Stimulated activated CD4-positive, alpha-beta T cell treated with anti-CD3 and anti-CD28 coated beads, Interleukin-12 subunit alpha, Interleukin-12 subunit beta, amount 100 ng/mL, for 48 hours (primary cell): ENCODE results near the gene PELI2.

ENCODE experiments used
- DNase-seq, 3 donors: peaks; one replicate each; pipeline ENCODE4 v3.0.0-alpha.2; 2020; ENCODE audit warnings: low read depth in 2 of 3, low spot score in 1 of 3

PELI2 gene

DNA sequence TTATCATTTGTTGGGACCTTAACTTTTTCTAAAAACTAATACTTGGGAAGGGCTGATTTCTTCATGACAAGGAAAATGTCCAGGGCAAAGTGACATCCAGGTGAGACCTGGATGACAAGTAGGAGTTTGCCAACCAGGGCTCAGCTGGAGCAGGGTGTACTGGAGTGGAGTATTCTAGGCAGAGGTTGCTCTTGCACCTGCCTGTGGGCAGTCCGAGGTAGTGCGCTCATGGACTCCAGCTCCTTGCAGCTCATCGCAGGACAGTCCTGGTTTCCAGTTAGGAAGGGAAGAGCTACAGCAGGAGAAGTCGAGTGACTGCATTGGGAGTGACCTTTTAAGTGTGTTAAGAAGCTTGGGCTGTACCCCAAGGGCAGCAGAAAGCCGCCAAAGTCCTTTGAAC lies 175.9 kb downstream of the PELI2 start:
- no peak for DNase-seq

DNA sequence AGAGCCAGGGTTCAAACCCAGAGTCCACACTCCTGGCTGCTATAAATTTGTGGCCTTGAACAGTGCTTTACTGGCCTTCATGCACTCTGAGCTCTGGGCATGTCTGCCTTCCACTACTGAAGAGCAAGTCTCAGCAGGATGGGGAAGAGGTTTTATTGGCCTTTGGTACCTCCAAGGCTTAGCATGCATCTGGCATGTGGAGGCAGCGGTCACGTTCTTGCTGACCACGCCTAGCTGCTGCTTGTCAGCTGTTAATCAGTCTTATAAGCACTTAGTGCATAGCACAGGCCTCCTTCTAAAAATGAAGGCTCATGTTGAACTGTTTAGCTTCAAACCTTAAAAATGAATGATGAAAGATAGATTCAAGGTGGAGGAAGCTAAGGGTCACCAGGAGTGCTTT lies 177.5 kb downstream of the PELI2 start:
- DNase-seq = no peak

DNA sequence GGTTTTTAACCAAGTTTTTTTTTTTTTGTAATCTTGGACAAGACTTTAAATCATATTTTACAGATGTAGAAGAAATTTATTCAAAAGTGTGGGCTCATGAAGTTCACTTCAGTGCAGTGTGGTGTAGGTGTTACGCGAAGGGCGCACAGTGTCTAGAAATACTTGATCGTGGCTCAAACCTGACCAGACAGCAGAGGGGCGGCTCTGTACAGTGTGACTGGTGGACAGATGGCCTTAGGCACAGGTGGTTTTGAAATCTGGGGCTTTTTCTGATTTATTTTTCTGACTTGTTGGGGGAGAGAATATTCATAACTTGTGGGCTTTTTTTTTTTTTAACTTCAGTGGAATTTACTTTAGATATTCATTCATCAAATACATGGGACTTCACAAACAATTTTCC lies 179.2 kb downstream of the PELI2 start:
- no peak for DNase-seq

DNA sequence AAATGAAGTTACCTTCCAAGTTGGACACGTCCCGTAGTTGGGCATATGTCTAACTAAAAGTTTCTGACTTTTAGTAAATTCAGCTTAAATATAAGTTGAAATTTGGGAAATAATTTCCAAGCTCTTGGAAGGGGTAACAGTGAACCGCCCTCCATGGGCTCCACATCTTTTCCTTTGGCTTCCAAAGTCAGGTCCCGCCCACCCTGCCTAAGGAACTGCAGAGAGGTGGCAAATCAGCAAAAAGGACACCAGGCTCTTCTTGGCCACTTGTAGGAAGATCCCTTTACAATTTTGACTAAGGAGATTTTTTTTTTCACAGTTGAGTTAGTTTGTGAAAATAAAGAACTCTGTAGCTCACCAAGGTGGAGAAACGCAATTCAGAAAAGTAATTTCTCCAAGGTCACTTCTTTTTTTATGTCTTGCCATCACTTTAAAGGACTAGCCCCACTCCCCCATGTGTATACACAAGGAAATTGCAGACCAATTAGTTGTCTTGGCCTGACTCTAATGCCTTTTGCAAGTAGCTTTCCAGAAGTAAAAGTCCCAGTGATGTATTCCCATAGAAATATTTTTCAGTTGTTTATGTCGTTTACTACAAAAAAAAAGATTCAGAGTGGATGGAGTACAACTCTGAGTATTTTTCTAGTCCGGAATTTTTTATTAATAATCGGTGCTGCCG lies 181.2 kb downstream of the PELI2 start:
- no peak for DNase-seq

DNA sequence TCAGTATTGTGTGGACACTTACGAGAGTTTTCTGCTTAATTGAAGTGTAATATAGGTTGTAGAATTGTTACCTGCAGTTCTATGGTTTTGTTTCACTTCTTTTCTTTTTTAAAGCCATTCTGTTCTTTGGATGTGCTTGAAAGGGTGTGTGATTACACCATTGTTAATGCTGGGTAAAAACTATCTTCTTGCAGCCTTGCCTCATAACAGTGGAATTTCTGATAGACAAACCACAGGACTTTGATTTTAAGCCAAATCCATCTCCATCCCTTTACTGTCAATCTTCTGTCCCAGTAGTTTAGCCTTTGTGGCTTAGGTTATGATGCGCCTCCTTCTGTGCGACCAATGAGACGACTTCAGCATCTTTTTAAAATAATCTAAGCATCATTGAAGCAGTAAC lies 182.3 kb downstream of the PELI2 start:
- no peak for DNase-seq

GRCh38 chr14:56304456-56304855 lies 186.2 kb downstream of the PELI2 start:
- DNase-seq = no peak

GRCh38 chr14:56309198-56309597 lies 191.0 kb downstream of the PELI2 start:
- no peak for DNase-seq

DNA sequence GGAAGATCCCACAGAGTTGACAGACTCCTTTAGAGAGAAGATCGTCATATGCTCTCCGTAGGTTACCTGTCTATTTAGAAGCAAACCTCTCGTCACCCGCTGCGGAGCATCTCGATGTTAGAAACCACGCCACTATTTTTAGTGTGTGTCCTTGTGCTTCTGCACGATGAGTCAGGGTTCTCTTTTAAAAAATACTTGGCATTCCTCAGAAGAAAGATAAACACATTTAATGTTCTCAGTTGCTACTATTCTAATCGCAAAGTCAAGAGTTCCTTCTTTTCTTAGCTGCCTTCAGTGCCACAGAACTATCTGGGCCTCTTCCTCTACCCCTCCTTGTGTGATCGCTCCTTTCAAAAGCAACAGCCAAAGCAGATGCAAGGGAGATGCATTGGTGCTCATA lies 192.4 kb downstream of the PELI2 start:
- DNase-seq = no peak

DNA sequence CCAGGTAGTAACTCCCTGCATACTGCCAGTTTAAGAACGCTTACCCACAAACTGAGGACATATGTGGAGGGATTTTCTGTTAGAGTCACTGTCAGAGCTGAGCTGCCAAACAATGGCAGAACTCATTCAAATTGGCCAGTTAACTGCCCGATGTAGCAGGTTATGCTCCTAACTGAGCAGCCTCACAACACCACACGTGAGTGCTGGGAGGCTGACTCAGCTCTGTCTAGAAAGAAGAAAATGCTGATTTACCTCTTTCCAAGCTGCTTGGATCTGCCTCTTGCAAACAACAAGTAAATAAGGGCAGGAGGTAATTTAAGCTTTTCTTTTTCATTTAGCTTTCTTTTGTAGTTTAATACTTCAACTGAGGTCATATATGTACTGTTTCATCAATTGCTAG lies 195.6 kb downstream of the PELI2 start:
- DNase-seq = no peak

GRCh38 chr14:56318393-56319115 lies 200.3 kb downstream of the PELI2 start:
- no peak for DNase-seq

DNA sequence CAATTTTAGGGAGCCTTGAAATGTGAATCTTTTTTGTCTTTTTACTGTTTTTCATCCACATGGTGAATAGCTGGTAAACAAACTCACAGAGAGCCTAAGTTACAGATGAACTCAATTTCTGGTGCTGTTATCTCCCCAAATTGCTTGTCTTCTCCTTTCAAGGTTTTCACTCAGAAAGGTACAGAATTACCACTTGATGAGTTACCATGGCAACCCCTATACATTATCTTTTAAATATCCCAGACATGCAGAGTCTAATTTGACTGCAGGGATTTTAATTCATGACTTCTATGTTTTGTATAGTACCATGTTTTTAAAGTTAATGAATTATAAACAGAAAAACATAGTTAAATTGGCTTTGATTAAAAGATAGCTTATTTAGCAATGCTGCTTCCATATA lies 203.7 kb downstream of the PELI2 start:
- no peak for DNase-seq

DNA sequence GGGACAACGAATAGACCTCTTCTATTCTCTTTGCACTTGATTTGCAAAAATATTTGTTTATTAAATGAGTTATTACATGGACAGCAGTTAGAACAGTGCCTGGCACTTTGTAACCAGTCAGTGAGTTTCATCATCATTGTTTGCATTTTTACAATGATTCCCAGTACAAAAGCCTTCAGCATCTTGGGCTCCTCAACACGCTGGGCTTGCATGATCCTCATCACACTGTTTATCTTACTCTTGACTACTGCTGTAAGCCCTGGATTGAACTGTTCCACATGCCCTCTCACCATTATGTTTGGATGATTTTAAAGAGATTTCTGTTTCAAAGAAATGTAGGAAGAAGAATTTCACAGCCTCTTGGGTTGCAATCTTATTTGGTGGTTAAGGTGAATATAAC lies 204.3 kb downstream of the PELI2 start:
- DNase-seq = no peak

DNA sequence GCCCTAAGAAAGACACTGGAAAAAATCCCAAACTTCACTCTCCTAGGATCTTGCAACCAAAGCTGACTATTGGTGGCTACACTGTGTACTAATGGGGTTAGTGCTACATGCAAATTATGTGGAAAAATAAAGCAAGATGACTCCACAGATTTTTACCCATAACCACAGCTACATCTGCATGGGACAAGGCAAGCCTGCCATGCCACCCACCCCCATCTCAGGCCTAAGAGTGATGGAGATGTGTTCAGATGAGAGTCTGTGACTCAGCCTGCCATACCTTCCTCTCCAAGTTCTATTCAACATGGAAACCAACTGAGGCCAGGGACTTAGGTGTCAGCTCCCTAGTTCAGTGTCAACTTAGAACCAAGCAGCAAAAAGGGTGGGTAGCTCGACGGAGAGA lies 206.2 kb downstream of the PELI2 start:
- DNase-seq = no peak

GRCh38 chr14:56324856-56325699 lies 206.9 kb downstream of the PELI2 start:
- no peak for DNase-seq

DNA sequence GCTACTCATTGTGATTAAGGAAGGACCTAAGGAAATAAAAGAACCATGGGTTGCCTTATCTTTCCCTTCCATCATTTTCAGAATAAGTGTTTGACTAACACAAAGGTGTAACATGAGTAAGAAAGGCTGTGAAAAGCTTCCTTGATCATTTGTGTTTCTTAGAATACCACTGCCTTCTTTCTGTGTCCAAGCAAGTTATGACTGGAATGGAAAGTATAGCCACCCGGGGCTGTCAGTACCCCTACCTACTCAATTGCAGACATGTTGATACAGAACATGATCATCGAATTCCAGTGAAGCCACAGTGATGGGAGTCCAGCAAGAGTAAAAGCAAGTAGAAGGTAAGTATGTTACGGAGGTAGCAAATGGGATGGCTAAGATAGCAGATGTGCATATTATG lies 209.8 kb downstream of the PELI2 start:
- DNase-seq = no peak

DNA sequence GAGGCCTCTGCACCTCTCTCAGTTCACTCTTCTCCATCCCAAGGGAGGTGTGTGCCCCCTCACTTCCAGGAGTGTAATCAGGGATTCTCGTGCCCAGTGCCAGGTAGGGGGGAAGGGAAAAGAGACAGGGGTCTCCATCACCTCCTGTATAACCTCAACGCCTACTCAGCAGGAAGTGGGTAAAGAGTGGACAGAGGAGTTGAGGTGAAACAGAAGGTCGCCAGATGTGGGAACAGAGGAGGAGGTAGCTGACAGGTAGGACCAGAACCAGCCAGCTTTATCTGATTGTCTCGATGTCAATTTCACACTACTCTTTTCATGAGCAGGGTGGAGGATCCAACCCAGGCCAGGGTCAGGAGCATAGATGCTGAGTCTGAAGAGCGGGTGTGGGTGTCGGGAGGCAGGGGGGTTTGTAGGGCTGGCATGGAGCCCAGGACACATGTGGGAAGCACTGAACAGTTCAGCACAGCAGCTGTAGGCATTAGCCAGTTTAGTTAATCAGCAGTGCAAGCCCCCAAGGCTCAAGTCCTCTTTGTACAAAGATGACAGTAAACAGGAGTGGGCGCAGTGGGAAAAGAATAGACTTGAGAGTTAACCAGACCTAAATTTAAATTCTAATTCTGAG lies 213.5 kb downstream of the PELI2 start:
- DNase-seq = no peak

DNA sequence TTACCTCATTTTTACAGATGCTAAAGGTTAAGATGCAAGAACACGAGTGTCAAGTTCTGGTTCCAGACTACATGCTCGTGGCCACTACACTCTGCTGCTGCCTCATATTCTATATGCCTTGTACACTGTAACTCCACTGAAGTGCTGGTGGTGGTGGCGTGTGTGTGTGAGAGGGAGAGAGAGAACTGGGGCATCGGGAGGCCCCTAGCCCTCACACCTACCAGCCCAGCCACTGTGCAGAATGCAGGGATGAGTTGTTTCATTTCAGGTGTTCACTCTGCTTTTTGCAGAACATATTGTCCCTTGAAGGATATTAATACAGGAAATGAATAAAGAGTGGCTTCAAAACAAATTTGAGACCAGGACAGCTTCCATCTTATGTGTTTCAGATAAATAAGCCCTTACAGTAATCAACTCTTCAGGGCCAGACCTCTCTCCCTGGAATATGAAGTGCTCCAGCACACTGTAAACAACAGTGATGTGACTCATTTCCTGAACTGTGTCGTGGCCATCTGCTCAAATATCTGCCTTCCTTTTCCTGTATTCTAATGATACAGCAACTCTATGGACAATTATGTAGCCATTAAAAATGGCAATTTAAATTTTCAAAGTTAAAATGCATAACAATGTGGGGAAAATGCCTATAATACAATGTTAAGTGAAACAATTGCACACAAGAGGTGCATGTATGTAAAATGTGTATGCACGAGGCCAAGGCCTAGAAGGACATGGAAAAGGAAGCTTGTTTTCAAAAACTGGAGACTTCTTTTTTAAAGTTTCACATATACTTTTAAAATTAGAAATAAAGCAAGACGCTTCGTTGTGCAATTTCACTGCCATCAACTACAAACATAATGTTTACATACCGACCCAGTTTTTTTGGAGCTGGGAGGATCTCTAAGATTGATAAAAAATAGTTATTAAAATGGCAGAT lies 215.4 kb downstream of the PELI2 start:
- no peak for DNase-seq

DNA sequence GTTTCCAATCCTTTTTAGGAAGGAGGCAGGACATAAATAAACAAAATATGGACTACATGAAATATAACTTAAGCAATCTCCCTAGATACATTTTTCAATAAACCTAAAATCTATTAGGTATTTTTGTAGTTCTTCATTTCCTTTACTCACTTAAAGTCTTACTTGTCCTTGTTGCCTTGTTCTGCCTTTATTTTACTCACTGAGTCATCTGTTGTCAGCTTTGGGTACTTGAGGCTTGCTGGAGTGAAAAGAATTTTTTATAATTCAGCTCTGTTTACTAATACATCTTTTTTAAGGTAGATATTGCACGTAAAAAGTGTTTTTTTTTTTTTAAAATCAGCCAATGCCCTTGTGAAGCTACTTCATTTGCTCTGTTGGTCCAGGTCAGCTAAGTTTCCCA lies 216.2 kb downstream of the PELI2 start:
- no peak for DNase-seq

DNA sequence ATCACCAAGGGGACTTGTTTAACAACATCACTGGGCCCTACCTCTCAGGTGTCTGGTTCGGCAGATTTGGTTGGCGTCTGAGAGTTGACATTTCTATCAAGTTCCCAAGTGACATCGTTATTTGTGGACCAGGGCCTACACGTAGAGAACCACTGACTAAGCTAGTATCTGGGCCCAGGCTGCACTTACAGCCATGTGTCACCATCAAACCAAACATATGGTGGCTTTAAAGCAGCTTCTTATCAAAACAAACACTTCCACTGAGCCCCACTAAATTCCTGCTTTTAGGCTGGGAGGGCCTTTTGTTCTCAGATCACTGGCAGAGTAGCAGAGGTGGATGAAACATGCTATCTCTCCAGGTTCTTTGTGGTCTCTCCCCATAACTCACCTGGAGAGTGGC lies 220.5 kb downstream of the PELI2 start:
- DNase-seq = no peak

DNA sequence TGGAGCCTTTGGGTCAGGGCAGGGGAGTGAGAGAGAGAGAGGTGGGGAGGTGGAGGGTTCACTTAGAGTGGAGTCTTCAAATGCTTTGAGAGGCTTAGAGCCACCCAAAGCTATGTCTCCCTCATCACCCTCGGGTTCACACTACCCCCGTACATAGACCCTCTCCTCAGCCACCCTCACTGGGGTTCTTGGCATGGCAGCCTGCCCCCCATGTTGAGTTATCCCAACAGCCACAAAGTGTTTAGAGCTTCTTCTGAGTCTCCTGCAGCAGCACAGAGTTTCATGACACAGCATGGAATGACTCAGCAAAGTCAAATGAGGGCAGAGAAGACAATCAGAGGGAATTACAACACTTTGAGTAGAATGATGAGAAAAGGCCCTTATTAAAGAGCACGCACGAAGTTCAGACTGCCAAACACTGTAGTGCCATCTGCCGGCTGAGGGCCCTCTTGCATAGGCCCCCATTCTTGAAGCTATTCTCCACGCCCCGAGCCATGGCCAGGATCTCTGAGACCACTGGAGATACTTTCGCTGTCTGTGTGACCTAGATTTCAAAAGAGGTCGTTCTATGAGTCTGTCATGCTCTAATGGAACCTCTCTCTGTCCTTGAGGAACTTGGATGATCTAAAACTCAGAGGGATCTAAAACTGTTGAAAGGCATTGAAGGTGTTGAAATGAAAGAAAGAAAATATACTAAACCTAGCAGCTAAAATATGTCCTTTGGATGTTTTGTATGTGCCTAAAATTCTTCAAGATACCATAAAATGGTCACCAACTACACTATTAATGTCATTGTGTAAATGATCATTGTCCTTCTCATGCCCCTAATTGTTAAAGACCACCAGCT lies 221.9 kb downstream of the PELI2 start:
- peak; percentile 10 to 41 (median 37) for DNase-seq
